ENCODE data around the gene CDRT4.

DNA sequence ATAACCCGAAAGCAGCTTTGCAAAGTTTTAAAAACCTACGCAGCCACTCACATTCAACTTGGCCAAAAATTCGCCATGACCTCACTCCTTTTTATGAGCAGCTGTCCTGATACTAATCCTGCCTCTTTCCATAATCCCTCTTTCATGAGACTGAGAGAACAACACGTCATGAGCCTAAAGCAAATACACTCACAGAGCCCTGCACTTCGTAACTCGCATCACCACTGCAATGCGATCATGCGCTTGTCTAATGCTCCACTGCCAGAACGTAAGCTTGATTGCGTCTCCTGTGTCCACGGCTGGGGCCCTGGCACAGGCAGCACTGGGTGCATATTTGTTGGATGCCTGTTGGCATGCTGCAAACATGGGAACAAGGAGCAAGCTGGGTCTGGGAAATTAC lies 36.2 kb downstream of the CDRT4 start:
- TF ChIP-seq POLR2A (IDR thresholded peaks at IDR 0.05) = no peak
- TF ChIP-seq, protein P1, sequence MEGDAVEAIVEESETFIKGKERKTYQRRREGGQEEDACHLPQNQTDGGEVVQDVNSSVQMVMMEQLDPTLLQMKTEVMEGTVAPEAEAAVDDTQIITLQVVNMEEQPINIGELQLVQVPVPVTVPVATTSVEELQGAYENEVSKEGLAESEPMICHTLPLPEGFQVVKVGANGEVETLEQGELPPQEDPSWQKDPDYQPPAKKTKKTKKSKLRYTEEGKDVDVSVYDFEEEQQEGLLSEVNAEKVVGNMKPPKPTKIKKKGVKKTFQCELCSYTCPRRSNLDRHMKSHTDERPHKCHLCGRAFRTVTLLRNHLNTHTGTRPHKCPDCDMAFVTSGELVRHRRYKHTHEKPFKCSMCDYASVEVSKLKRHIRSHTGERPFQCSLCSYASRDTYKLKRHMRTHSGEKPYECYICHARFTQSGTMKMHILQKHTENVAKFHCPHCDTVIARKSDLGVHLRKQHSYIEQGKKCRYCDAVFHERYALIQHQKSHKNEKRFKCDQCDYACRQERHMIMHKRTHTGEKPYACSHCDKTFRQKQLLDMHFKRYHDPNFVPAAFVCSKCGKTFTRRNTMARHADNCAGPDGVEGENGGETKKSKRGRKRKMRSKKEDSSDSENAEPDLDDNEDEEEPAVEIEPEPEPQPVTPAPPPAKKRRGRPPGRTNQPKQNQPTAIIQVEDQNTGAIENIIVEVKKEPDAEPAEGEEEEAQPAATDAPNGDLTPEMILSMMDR (IDR thresholded peaks at IDR 0.05) = no peak
